Tibial nerve (tissue), 4 donors: ENCODE measurements around the gene MORN1.

Experiments
- CTCF ChIP-seq, 5 experiments: fragments of 200-600 bp in 3 of 5; fragments of 450-650 bp in 2 of 5; sonication (generic) in 3 of 5; IDR thresholded peaks; one replicate each; pipeline ENCODE4 v1.5.1; 2016 to 2019; ENCODE audit warnings: antibody characterized with exemption in 5 of 5, mild to moderate bottlenecking in 3 of 5, moderate library complexity in 2 of 5
- EP300 ChIP-seq, 2 donors: sonication (generic); formaldehyde crosslinking; IDR thresholded peaks; one replicate each; pipeline ENCODE4 v1.6.1; 2017; ENCODE audit warnings: antibody characterized with exemption in 2 of 2, mild to moderate bottlenecking in 1 of 2

DNA sequence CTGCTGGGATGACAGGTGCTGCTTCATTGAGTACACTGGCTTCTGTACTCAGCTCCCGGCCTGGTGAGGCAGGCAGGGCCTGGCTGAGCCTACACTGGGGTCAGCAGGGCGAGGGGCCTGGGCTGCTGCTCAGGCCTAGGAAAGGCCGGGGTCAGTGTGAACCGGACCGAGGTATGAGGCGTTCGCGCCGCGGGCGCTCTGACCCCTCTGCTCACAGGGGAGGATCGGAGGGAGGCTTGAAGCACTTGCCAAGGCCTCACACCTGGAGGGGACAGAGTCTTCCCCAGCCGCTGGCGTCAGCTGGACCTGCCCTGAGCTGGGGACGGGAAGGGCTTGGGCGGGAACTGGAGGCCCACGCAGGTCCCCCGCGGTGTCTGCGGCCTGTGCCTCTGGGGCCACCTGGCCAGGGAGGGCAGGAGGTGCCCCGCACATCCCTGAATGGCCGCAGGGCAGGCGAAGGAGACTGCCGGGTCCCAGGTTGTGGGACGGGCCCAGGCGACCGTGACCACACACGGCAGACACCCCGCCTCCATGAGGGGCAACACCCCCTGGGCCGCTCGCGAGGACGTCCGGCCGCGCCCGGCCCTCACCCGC is 20.5 kb upstream of the MORN1 start:
- TF ChIP-seq CTCF (IDR thresholded peaks at IDR 0.05), result no peak
- TF ChIP-seq EP300 (IDR thresholded peaks at IDR 0.05), result no peak
